Astrocyte (in vitro differentiated cells and primary cell): ENCODE measurements around the gene GDF15. TPM values are rescaled to one million over a fixed set of nuclear protein-coding genes. Genes with fewer than 3 reads are reported as not detected.

Experiments
- DNase-seq: peaks from one replicate; pipeline ENCODE4 v3.0.0-alpha.2; 2010; ENCODE audit warnings: low read depth
- FAIRE-seq: peaks from 2 replicates; lab custom pipeline; 2011; peaks lifted over from hg19 to GRCh38; lab: Jason Lieb, UNC
- H2AFZ ChIP-seq: 2 replicates; pipeline ENCODE4 v1.6.0; 2012; ENCODE audit warnings: low read depth, low read length, inconsistent platforms
- H3K27ac ChIP-seq: 2 replicates; pipeline ENCODE4 v1.5.1; 2011; ENCODE audit warnings: low read depth, low read length, inconsistent platforms
- H3K27me3 ChIP-seq: 2 replicates; pipeline ENCODE4 v1.6.0; 2011; ENCODE audit warnings: low read length, inconsistent platforms; ENCODE audit not compliant: insufficient read depth
- H3K36me3 ChIP-seq: 2 replicates; pipeline ENCODE4 v1.5.1; 2011; ENCODE audit warnings: low read length, inconsistent platforms; ENCODE audit not compliant: insufficient read depth
- H3K4me1 ChIP-seq: 2 replicates; pipeline ENCODE4 v1.5.1; 2011; ENCODE audit warnings: low read length, inconsistent platforms; ENCODE audit not compliant: insufficient read depth
- H3K4me2 ChIP-seq: 2 replicates; pipeline ENCODE4 v1.6.0; 2012; ENCODE audit warnings: low read length, inconsistent platforms
- H3K4me3 ChIP-seq: 2 replicates; pipeline ENCODE4 v1.5.1; 2011; ENCODE audit warnings: low read depth, mild to moderate bottlenecking, low read length, inconsistent platforms; ENCODE audit not compliant: insufficient read depth
- H3K79me2 ChIP-seq: 2 replicates; pipeline ENCODE4 v1.6.0; 2012; ENCODE audit warnings: mild to moderate bottlenecking, low read length, inconsistent platforms; ENCODE audit not compliant: insufficient read depth
- H3K9ac ChIP-seq: 2 replicates; pipeline ENCODE4 v1.6.0; 2012; ENCODE audit warnings: mild to moderate bottlenecking, low read length, inconsistent platforms
- H3K9me3 ChIP-seq: 2 replicates; pipeline ENCODE4 v1.5.1; 2012; ENCODE audit warnings: low read depth, mild to moderate bottlenecking, low read length, inconsistent platforms; ENCODE audit not compliant: insufficient read depth
- H4K20me1 ChIP-seq: 2 replicates; pipeline ENCODE4 v1.6.0; 2012; ENCODE audit warnings: low read length, inconsistent platforms; ENCODE audit not compliant: insufficient read depth
- H3K27ac Mint-ChIP-seq: one replicate; pipeline ENCODE4 v1.8.0; 2021; ENCODE audit warnings: mild to moderate bottlenecking, mixed read lengths; ENCODE audit not compliant: unreplicated experiment
- H3K27me3 Mint-ChIP-seq: one replicate; pipeline ENCODE4 v1.8.0; 2021; ENCODE audit warnings: low read depth, mixed read lengths; ENCODE audit not compliant: unreplicated experiment
- H3K36me3 Mint-ChIP-seq: one replicate; pipeline ENCODE4 v1.8.0; 2021; ENCODE audit warnings: low read depth, mixed read lengths; ENCODE audit not compliant: unreplicated experiment
- H3K4me1 Mint-ChIP-seq: one replicate; pipeline ENCODE4 v1.8.0; 2021; ENCODE audit warnings: low read depth, mixed read lengths; ENCODE audit not compliant: unreplicated experiment
- H3K4me3 Mint-ChIP-seq: one replicate; pipeline ENCODE4 v1.8.0; 2021; ENCODE audit warnings: mild to moderate bottlenecking, moderate library complexity, mixed read lengths; ENCODE audit not compliant: unreplicated experiment
- H3K9me3 Mint-ChIP-seq: one replicate; pipeline ENCODE4 v1.8.0; 2021; ENCODE audit warnings: mild to moderate bottlenecking, mixed read lengths; ENCODE audit not compliant: unreplicated experiment
- EZH2 ChIP-seq: IDR thresholded peaks from 2 replicates; pipeline ENCODE4 v1.6.1; 2012; ENCODE audit warnings: mild to moderate bottlenecking, low read length, inconsistent platforms; ENCODE audit not compliant: insufficient read depth
- total RNA-seq: library from RNA; stranded (reverse); gene quantifications from 2 replicates; pipeline ENCODE4 v1.2.1, GENCODE V29; 2021
- TF ChIP-seq, protein P1 (sequence below): IDR thresholded peaks from 2 replicates; pipeline ENCODE4 v1.5.1; 2011; ENCODE audit warnings: low read depth, mild to moderate bottlenecking, inconsistent platforms, low read length, moderate library complexity; ENCODE audit not compliant: insufficient read depth

The GDF15 gene
- total RNA-seq, 1 donor from 2014 or later, result 23.2 TPM

- no peaks in the 10 kb centered on the region for H3K36me3 Mint-ChIP-seq
- H3K27ac Mint-ChIP-seq, result no peak overlapping the region
- Histone ChIP-seq H3K4me3 (no peak overlapping the region), H3K27ac (peak overlapping the region; percentile 15), H3K9ac (peak overlapping the region; percentile 31), H3K79me2 (peaks cover 3% of the 10 kb centered on the region), H3K4me1 (peaks cover 44% of the 10 kb centered on the region), H3K36me3 (no peaks in the 10 kb centered on the region), H3K4me2 (peak overlapping the region; percentile 72), H2AFZ (peak overlapping the region; percentile 60), H4K20me1 (no peaks in the 10 kb centered on the region), H3K27me3 (no peaks in the 10 kb centered on the region), H3K9me3 (no peaks in the 10 kb centered on the region)
- FAIRE-seq (no peak), DNase-seq (no peak)
- peaks cover 15% of the 10 kb centered on the region for H3K27me3 Mint-ChIP-seq
- no peaks in the 10 kb centered on the region for H3K9me3 Mint-ChIP-seq
- no peak for TF ChIP-seq EZH2
- TF ChIP-seq, protein P1, sequence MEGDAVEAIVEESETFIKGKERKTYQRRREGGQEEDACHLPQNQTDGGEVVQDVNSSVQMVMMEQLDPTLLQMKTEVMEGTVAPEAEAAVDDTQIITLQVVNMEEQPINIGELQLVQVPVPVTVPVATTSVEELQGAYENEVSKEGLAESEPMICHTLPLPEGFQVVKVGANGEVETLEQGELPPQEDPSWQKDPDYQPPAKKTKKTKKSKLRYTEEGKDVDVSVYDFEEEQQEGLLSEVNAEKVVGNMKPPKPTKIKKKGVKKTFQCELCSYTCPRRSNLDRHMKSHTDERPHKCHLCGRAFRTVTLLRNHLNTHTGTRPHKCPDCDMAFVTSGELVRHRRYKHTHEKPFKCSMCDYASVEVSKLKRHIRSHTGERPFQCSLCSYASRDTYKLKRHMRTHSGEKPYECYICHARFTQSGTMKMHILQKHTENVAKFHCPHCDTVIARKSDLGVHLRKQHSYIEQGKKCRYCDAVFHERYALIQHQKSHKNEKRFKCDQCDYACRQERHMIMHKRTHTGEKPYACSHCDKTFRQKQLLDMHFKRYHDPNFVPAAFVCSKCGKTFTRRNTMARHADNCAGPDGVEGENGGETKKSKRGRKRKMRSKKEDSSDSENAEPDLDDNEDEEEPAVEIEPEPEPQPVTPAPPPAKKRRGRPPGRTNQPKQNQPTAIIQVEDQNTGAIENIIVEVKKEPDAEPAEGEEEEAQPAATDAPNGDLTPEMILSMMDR, result no peak
- H3K4me1 Mint-ChIP-seq, result peaks cover 10% of the 10 kb centered on the region
- peak overlapping the region; percentile 40 for H3K4me3 Mint-ChIP-seq
Measured at GRCh38 chr19:18414504-18415177, 28.7 kb downstream of the GDF15 start.

- H3K4me3 Mint-ChIP-seq, result no peak overlapping the region
- no peak for FAIRE-seq
Measured at GRCh38 chr19:18415178-18415867, 29.4 kb downstream of the GDF15 start.

More at GRCh38 chr19:18415178-18415867, 29.4 kb downstream of the GDF15 start:
- peak; percentile 25 for DNase-seq
- peaks cover 5% of the 10 kb centered on the region for H4K20me1 ChIP-seq
- H3K36me3 Mint-ChIP-seq, result no peaks in the 10 kb centered on the region
- peak overlapping the region; percentile 60 for H2AFZ ChIP-seq
- peaks cover 10% of the 10 kb centered on the region for H3K4me1 Mint-ChIP-seq
- peak overlapping the region; percentile 72 for H3K4me2 ChIP-seq
- peak overlapping the region; percentile 86 for H3K27ac ChIP-seq
- H3K27me3 ChIP-seq, result no peaks in the 10 kb centered on the region
- no peaks in the 10 kb centered on the region for H3K36me3 ChIP-seq
- peak overlapping the region; percentile 31 for H3K9ac ChIP-seq
- no peaks in the 10 kb centered on the region for H3K9me3 Mint-ChIP-seq
- H3K9me3 ChIP-seq, result no peaks in the 10 kb centered on the region
- peaks cover 15% of the 10 kb centered on the region for H3K27me3 Mint-ChIP-seq
- H3K4me3 ChIP-seq, result peak overlapping the region; percentile 14
- H3K79me2 ChIP-seq, result peaks cover 10% of the 10 kb centered on the region
- TF ChIP-seq, protein P1, result no peak
- TF ChIP-seq EZH2, result no peak
- H3K4me1 ChIP-seq, result peaks cover 50% of the 10 kb centered on the region
- H3K27ac Mint-ChIP-seq, result no peak overlapping the region
